CD4-positive, alpha-beta memory T cell (primary cell): Measurements from ENCODE around the gene RPL13A. TPM values are rescaled to one million over a fixed set of nuclear protein-coding genes. Genes with fewer than 3 reads are reported as not detected.

ENCODE experiments used
- CTCF ChIA-PET: fragments of 350-600 bp; sonication (Branson Sonifier 250); formaldehyde crosslinking; loops from one replicate; lab custom pipeline; 2021; ENCODE audit warnings: inconsistent platforms; ENCODE audit not compliant: partially characterized antibody; lab: Charles Lee
- POLR2A ChIA-PET: fragments of 350-600 bp; sonication (Branson Sonifier 250); formaldehyde crosslinking; loops from one replicate; lab custom pipeline; 2021; ENCODE audit not compliant: partially characterized antibody; lab: Charles Lee
- DNase-seq, 5 donors: peaks; one replicate each; pipeline versions ENCODE4 v3.0.0 to v3.0.0-alpha.2; 2020 to 2022; ENCODE audit warnings: mixed read lengths in 1 of 5
- H3K27ac ChIP-seq: one replicate; pipeline ENCODE4 v1.7.0; 2013; ENCODE audit warnings: low read depth, low read length
- H3K27me3 ChIP-seq: 2 replicates; pipeline ENCODE4 v1.7.0; 2013; ENCODE audit warnings: mild to moderate bottlenecking, low read length, moderate library complexity; ENCODE audit not compliant: insufficient read depth
- H3K36me3 ChIP-seq: 2 replicates; pipeline ENCODE4 v1.7.0; 2013; ENCODE audit warnings: mild to moderate bottlenecking, low read length, moderate library complexity; ENCODE audit not compliant: insufficient read depth
- H3K4me1 ChIP-seq: 2 replicates; pipeline ENCODE4 v1.7.0; 2013; ENCODE audit warnings: mild to moderate bottlenecking, low read length, moderate library complexity; ENCODE audit not compliant: insufficient read depth
- H3K4me3 ChIP-seq, 2 donors: one replicate each; pipeline ENCODE4 v1.7.0; 2013; ENCODE audit warnings: low read length in 2 of 2, mild to moderate bottlenecking in 1 of 2
- H3K9me3 ChIP-seq, 2 donors: one replicate each; pipeline ENCODE4 v1.7.0; 2013; ENCODE audit warnings: low read length in 2 of 2, control low read depth in 1 of 2; ENCODE audit not compliant: control insufficient read depth in 1 of 2
- H3K27ac Mint-ChIP-seq, 7 donors: one replicate each; pipeline ENCODE4 v1.8.0; 2020 to 2021; ENCODE audit warnings: mixed read lengths in 7 of 7, mild to moderate bottlenecking in 6 of 7, inconsistent platforms in 3 of 7, moderate library complexity in 3 of 7
- H3K27me3 Mint-ChIP-seq, 2 donors: one replicate each; pipeline ENCODE4 v1.8.0; 2020 to 2021; ENCODE audit warnings: mixed read lengths in 2 of 2
- H3K36me3 Mint-ChIP-seq, 2 donors: one replicate each; pipeline ENCODE4 v1.8.0; 2020 to 2021; ENCODE audit warnings: mixed read lengths in 2 of 2, inconsistent platforms in 1 of 2, mild to moderate bottlenecking in 1 of 2
- H3K4me1 Mint-ChIP-seq, 4 donors: one replicate each; pipeline ENCODE4 v1.8.0; 2020 to 2021; ENCODE audit warnings: mixed read lengths in 4 of 4, mild to moderate bottlenecking in 1 of 4
- H3K4me3 Mint-ChIP-seq, 8 donors: one replicate each; pipeline ENCODE4 v1.8.0; 2020 to 2021; ENCODE audit warnings: mixed read lengths in 8 of 8, mild to moderate bottlenecking in 7 of 8, moderate library complexity in 6 of 8, inconsistent platforms in 3 of 8
- H3K9me3 Mint-ChIP-seq, 8 donors: one replicate each; pipeline ENCODE4 v1.8.0; 2020 to 2021; ENCODE audit warnings: mixed read lengths in 8 of 8, mild to moderate bottlenecking in 5 of 8, inconsistent platforms in 3 of 8, moderate library complexity in 1 of 8
- intact Hi-C: fragments of 100-400 bp; cut with micrococcal nuclease; formaldehyde crosslinking; loops from one replicate; pipeline ENCODE4 v1.15.1; 2023
- polyA plus RNA-seq, 2 donors: library from polyadenylated mRNA; unstranded; fragments of 300-500 nt; fragmentation: Illumina TruSeq; gene quantifications; one replicate each; pipeline ENCODE4 v1.2.3, GENCODE V29; 2021
- total RNA-seq, 2 experiments: library from RNA; stranded (reverse); gene quantifications; one replicate each; pipeline ENCODE4 v1.2.3, GENCODE V29; 2021

Gene RPL13A
- total and polyA plus RNA-seq, 4 experiments from 2014 or later = 1,827 to 5,661 (median 4,281) TPM

- H3K36me3 ChIP-seq = peaks cover 44% of the 10 kb centered on the region
Measured at GRCh38 chr19:49491804-49492572, 4.6 kb downstream of the RPL13A start.

GRCh38 chr19:49492573-49493405, 5.4 kb downstream of the RPL13A start:
- Mint-ChIP-seq H3K9me3 (peaks cover 0 to 18% (median under 1%) of the 10 kb centered on the region in 8 donors), H3K4me1 (peaks cover 31 to 84% (median 55%) of the 10 kb centered on the region in 4 donors), H3K27me3 (no peaks in the 10 kb centered on the region), H3K4me3 (peak overlapping the region in 6 of 8 donors; percentile 1 to 90 (median 66)), H3K27ac (peak overlapping the region; percentile 83 to 97 (median 93)), H3K36me3 (peaks cover 51 to 72% of the 10 kb centered on the region in 2 donors)
- Histone ChIP-seq H3K36me3 (peaks cover 47% of the 10 kb centered on the region), H3K27me3 (no peaks in the 10 kb centered on the region), H3K27ac (peak overlapping the region; percentile 29), H3K4me3 (no peak overlapping the region), H3K4me1 (peaks cover 65% of the 10 kb centered on the region), H3K9me3 (no peaks in the 10 kb centered on the region)
- ChIA-PET POLR2A (interaction anchor here (0.8 to 2.9 kb wide), 18 partner anchors 10 to 184 kb away, joined by 3 to 31 read pairs (median 5); partner anchors contain the start of genes ALDH16A1, PIH1D1, PRMT1 and RRAS), CTCF (interaction anchor here (0.9 to 1.4 kb wide), 3 partner anchors 10 to 101 kb away, joined by 3 to 6 read pairs (median 3); no protein-coding TSS in a partner anchor)
- intact Hi-C loops = no loop called here
- DNase-seq = peak in 2 of 5 donors; percentile 24 to 39

More at GRCh38 chr19:49491804-49492572, 4.6 kb downstream of the RPL13A start:
- no peak overlapping the region for H3K4me3 ChIP-seq
- H3K9me3 Mint-ChIP-seq = peaks cover 0 to 26% (median under 1%) of the 10 kb centered on the region in 8 donors
- no peaks in the 10 kb centered on the region for H3K9me3 ChIP-seq
- ChIA-PET POLR2A (interaction anchor here (0.7 to 2.9 kb wide), 22 partner anchors 9 to 185 kb away, joined by 3 to 31 read pairs (median 5); partner anchors contain the start of genes ALDH16A1, FLT3LG, PIH1D1 and PRMT1), CTCF (interaction anchor here (0.9 to 1.4 kb wide), 3 partner anchors 11 to 101 kb away, joined by 3 to 6 read pairs (median 3); no protein-coding TSS in a partner anchor)
- DNase-seq = no peak
- peaks cover 60% of the 10 kb centered on the region for H3K4me1 ChIP-seq
- H3K27ac ChIP-seq = no peak overlapping the region
- H3K4me1 Mint-ChIP-seq = peaks cover 30 to 84% (median 51%) of the 10 kb centered on the region in 4 donors
- H3K4me3 Mint-ChIP-seq = peak overlapping the region in 4 of 8 donors; percentile 1 to 90 (median 48)
- no peaks in the 10 kb centered on the region for H3K27me3 Mint-ChIP-seq
- intact Hi-C loops = no loop called here
- H3K27me3 ChIP-seq = no peaks in the 10 kb centered on the region
- peak overlapping the region; percentile 83 to 97 (median 93) for H3K27ac Mint-ChIP-seq
- H3K36me3 Mint-ChIP-seq = peaks cover 50 to 72% of the 10 kb centered on the region in 2 donors

GRCh38 chr19:49496574-49497008, 9.2 kb downstream of the RPL13A start:
- H3K27ac Mint-ChIP-seq = peak overlapping the region; percentile 95 to 100 (median 99)
- no peak for DNase-seq
- peaks cover 22 to 87% (median 42%) of the 10 kb centered on the region in 4 donors for H3K4me1 Mint-ChIP-seq
- H3K36me3 Mint-ChIP-seq = peaks cover 48 to 69% of the 10 kb centered on the region in 2 donors
- ChIA-PET CTCF (interaction anchor here (1.4 to 1.5 kb wide), 2 partner anchors 26 to 73 kb away, joined by 4 to 9 read pairs; no protein-coding TSS in a partner anchor), POLR2A (interaction anchor here (0.5 to 3.5 kb wide), 11 partner anchors 31 to 1122 kb away, joined by 3 to 38 read pairs (median 5); partner anchors contain the start of genes CD37, PRR12, RCN3 and RRAS)
- no peaks in the 10 kb centered on the region for H3K9me3 ChIP-seq
- H3K4me3 ChIP-seq = peak overlapping the region; percentile 52 to 99
- peak overlapping the region; percentile 99 to 100 (median 100) for H3K4me3 Mint-ChIP-seq
- peaks cover 44% of the 10 kb centered on the region for H3K36me3 ChIP-seq
- H3K27me3 Mint-ChIP-seq = no peaks in the 10 kb centered on the region
- H3K9me3 Mint-ChIP-seq = peaks cover 0 to 31% (median under 1%) of the 10 kb centered on the region in 8 donors
- peaks cover 55% of the 10 kb centered on the region for H3K4me1 ChIP-seq
- no peaks in the 10 kb centered on the region for H3K27me3 ChIP-seq
- intact Hi-C loops = loop anchor here (1.0 to 2.0 kb wide), 4 partner anchors 9 to 380 kb away; partner anchors contain the start of genes AKT1S1, ALDH16A1, RPL13A and TBC1D17
- peak overlapping the region; percentile 95 for H3K27ac ChIP-seq

GRCh38 chr19:49497047-49497788, 9.8 kb downstream of the RPL13A start:
- ChIA-PET CTCF (interaction anchor here (1.4 to 1.5 kb wide), 3 partner anchors 27 to 96 kb away, joined by 3 to 9 read pairs (median 4); no protein-coding TSS in a partner anchor), POLR2A (interaction anchor here (0.6 to 3.5 kb wide), 6 partner anchors 51 to 144 kb away, joined by 3 to 38 read pairs (median 12); partner anchors contain the start of genes RRAS and SCAF1)
- Histone ChIP-seq H3K4me1 (peaks cover 55% of the 10 kb centered on the region), H3K27me3 (no peaks in the 10 kb centered on the region), H3K9me3 (no peaks in the 10 kb centered on the region), H3K27ac (peak overlapping the region; percentile 95), H3K4me3 (peak overlapping the region; percentile 92 to 99), H3K36me3 (peaks cover 38% of the 10 kb centered on the region)
- peak overlapping the region; percentile 99 to 100 (median 100) for H3K4me3 Mint-ChIP-seq
- peaks cover 23 to 87% (median 43%) of the 10 kb centered on the region in 4 donors for H3K4me1 Mint-ChIP-seq
- intact Hi-C loops = loop anchor here (2.0 kb wide), 1 partner anchor 380 kb away; the partner anchor contains the start of genes AKT1S1 and TBC1D17
- H3K27ac Mint-ChIP-seq = peak overlapping the region; percentile 95 to 100 (median 99)
- H3K27me3 Mint-ChIP-seq = no peaks in the 10 kb centered on the region
- H3K36me3 Mint-ChIP-seq = peaks cover 42 to 63% of the 10 kb centered on the region in 2 donors
- peaks cover 0 to 31% (median under 1%) of the 10 kb centered on the region in 8 donors for H3K9me3 Mint-ChIP-seq
- peak; percentile 79 to 89 (median 83) for DNase-seq

- peaks cover 0 to 31% (median under 1%) of the 10 kb centered on the region in 8 donors for H3K9me3 Mint-ChIP-seq
- no peaks in the 10 kb centered on the region for H3K27me3 Mint-ChIP-seq
- H3K4me1 ChIP-seq = peaks cover 55% of the 10 kb centered on the region
- peak overlapping the region; percentile 95 for H3K27ac ChIP-seq
- intact Hi-C loops = loop anchor here (2.0 kb wide), 1 partner anchor 379 kb away; the partner anchor contains the start of genes AKT1S1 and TBC1D17
- no peaks in the 10 kb centered on the region for H3K9me3 ChIP-seq
- peak overlapping the region; percentile 99 to 100 (median 100) for H3K4me3 Mint-ChIP-seq
- H3K27me3 ChIP-seq = no peaks in the 10 kb centered on the region
- peak overlapping the region; percentile 92 to 99 for H3K4me3 ChIP-seq
- ChIA-PET POLR2A (interaction anchor here (0.6 to 3.5 kb wide), 4 partner anchors 50 to 143 kb away, joined by 3 to 38 read pairs (median 8); partner anchors contain the start of genes RRAS and SCAF1), CTCF (interaction anchor here (1.5 kb wide), 1 partner anchor 96 kb away, joined by 3 read pairs; no protein-coding TSS in a partner anchor)
- peaks cover 24 to 87% (median 43%) of the 10 kb centered on the region in 4 donors for H3K4me1 Mint-ChIP-seq
- H3K36me3 ChIP-seq = peaks cover 33% of the 10 kb centered on the region
- peaks cover 37 to 58% of the 10 kb centered on the region in 2 donors for H3K36me3 Mint-ChIP-seq
- DNase-seq = peak in 1 of 5 donors; percentile 33
- peak overlapping the region; percentile 95 to 100 (median 99) for H3K27ac Mint-ChIP-seq
Measured at GRCh38 chr19:49497789-49498103, 10.3 kb downstream of the RPL13A start.
